Activated T-cell treated with anti-CD3 and anti-CD28 coated beads, Interleukin-2, amount 50 U/mL, for 1 hour (primary cell): ENCODE measurements around the gene MAPT.
"Not testable (repeated sequence)": the region's sequence is repeated elsewhere in the genome, so short reads cannot be mapped to it uniquely, and the experiment has no call there.

Experiments used
- DNase-seq: peaks from one replicate; pipeline ENCODE4 v3.0.0-alpha.2; 2020

MAPT gene

DNA sequence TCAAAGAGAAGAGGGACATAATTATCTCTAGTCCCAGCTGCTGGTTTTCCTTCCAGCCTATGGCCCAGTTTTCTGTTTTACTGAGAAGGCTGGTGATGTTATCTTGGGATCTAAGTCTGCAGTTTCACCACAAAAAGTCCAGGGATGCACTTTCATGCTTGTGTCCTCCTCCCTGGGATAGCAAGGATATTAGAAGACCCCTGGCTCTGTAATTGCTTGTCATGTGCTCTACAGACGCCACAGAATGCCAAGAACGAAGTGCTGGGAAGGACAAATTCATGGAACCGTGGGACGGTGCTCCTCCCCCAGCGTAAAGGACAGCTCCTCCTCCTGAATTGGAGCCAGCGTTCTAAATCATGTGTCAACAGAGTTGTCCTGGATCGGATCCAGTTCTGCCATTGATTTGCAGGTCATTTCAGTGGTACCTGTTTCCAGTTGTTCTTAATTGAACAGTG, 8.6 kb downstream of the MAPT start:
- no peak for DNase-seq

DNA sequence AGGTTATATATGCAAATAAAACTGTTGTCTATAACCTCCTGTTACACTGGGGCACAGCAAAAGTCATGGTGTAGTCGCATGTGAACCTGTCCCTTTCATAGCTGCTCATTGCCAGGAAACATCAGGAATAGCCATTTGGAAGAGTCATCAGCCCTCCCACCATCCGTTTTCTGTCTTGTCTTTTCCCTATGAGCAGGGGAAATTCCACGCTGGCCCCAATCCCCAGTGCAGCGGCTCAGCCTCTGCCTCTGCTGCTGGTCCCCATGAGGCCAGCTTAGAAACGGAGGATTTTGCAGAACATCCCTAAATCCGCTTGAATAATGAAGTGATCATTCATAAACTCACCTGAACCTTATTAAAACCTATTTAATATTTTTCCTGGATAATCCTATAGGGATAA, 10.5 kb downstream of the MAPT start:
- no peak for DNase-seq

DNA sequence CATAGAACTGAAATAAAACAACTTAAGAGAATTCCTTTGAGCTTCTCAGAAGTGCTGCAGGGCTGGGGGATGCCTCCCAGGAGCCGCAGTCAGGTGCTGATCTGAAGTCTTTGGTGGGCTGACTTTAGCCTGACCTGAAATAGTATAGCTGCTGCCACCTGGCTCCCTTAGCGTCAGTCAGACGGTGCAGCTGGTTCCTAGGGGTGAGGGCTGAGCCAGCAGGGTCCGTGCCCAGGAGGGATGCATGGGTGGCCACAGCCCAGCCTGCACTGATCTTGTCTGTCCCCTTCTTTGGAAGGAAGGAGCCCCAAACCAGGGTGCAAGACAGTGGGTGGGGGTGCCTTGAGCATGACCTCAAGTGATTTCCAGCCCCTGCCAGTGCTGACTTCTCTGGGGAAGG, 11.5 kb downstream of the MAPT start:
- no peak for DNase-seq

DNA sequence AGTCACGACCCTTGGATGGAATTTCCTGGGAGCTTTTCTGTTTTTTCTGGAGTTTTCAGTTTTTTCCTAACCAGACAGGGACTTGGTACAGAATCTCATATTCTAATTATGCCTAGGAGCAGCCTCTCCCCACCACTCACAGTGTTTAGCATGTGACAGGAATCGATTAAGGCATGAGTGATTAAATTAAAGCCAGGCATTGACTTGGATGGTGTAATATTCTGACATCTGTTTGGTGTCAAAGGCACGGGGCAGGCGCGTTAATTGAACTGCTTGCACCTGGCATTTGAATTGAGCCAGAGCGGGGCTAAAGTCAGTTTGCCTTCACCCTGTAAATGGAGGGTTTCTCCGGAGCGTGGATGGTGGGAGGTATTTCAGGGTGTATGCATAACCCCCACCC, 11.9 kb downstream of the MAPT start:
- no peak for DNase-seq

DNA sequence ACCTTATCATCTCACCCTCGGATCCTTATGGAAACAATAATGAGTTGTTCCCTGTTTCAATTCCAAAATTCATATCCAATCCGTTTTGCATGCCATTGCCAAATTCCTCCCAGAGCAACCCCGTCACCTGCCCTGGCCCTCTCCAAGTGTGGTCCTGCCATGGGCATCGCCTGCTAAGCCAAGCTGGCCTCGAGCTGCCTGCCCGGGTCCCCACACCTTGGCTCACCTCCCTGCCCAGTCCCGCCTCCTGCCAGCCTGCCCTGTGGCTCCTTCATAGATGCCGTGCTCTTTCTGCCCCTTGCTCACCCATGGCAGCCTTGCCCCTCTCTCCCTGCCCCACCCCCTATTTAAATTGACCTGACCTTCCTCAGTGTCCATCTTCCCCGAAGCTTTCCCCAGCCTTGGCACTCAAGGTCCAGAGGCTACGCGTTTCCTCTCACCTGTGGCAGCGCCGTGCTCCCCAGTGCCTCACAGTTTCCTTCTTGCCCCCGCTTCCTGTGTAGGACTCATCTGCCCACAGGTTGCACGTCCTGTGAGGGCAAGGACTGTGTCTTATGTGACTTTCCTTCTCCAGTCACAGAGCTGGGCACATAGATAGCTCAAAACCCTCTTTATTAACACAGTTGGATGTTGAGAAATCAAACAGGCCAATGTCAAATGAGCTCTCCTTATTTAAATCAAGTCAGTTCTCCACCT, 12.7 kb downstream of the MAPT start:
- DNase-seq: no peak

DNA sequence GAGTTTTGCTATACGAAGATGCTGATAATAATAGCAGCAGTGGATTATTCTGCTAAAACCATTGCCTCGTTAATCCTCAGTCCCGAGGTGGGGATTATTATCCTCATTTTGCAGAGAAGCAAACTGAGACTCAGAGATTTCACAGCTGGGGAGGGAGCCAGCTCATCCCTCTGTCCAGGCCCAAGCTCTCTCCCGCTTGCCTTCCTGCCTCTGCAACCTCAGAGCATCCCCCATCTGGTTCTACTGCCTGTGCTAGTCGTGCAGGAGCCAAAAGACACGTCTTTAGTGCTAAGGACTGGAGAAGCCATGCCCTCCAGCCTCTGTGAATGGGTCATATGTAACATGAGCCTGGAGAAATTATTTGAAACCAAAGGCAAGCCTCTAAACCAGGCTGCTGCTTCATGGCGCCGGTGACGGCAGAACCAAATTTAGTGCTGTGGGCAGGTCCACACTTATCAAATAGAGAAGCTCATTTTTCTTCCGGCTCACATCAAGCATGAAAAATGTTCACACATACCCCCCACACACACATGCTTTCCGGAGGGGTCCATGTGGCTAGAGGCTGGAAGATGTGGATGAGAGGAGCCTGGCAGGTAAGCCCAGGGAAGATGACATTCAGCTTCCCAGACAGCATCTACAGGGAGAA, 13.5 kb downstream of the MAPT start:
- no peak for DNase-seq

DNA sequence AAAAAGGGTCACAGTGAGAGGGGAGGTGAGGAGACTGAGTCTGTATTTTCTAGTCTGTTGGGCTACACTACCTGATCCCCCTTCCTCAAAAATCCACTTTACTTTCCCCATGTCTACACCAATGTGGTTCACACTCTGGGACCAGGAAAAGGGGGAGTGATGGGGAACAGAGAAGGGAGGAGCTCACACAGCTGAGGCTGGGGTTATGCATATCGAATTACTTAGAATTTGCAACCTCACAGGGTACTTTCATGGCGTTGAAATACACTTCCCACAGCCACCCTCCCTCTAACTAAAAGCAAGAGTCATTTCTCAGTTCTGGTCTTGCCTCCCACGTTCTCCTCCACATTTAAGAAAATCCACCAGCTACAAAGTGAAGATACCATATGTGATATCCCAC, 14.1 kb downstream of the MAPT start:
- DNase-seq: no peak

DNA sequence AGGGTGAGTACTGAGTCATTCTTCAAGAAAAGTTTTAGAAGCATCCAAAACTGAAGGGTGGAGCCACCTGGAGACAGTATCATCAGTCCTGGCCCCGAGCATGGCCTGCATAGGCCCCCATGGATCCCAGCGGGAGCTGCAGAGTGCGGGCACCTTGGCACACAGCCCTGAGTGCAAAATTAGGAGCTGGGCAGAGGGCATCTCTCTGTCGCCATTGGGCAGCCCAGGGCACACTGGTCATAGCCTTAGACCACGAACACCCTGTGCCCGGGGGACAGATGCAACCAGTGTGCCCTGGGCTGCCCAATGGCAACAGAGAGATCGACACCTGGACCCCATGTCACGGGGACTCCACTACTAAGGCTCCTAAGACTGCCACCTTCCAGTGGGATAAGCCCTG, 14.6 kb downstream of the MAPT start:
- no peak for DNase-seq

DNA sequence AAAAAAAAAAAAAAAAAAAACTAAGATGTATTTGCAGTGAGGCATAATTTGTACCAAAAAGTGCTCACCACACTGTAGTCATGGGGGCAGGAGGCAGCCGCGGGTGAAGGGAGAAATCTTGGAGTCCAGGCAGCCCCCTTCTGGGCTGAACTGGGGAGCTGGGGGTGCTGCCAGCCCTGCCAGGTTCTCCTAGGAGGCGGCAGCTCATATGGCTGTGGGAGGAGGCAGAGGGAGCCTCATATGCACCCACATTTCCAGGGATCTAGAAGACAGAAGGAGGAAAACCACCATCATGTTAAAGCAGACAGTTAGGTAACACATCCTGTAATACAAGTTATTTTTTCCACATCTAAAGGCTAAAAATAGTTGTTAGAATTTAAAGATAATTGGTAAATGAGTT, 16.3 kb downstream of the MAPT start:
- DNase-seq: no peak

DNA sequence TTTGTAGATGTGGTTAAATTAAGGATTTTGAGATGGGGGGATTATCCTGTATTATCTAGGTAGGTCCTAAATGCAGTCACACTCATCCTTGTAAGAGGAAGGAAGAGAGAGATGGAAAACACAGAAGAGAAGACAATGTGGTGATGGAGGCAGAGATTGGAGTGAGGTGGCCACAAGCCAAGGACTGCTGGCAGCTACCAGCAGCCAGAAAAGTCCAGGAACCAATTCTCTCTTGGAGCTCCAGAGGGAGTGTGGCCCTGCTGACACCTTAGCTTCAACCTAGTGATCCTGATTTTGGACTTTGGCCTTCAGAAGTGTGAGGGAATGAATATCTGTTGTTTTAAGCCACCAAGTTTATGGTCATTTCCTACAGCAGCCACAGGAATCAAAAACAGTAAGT, 18.0 kb downstream of the MAPT start:
- no peak for DNase-seq

DNA sequence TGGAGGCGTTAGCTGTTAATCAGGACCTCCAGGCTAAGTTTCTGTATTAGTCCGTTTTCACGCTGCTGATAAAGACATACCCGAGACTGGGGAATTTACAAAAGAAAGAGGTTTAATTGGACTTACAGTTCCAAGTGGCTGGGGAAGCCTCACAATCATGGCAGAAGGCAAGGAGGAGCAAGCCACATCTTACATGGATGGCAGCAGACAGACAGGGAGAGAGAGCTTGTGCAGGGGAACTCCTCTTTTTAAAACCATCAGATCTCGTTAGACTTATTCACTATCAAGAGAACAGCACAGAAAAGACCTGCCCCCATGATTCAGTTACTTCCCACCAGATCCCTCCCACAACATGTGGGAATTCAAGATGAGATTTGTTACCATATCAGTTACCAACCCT, 18.7 kb downstream of the MAPT start:
- not testable (repeated sequence) for DNase-seq

DNA sequence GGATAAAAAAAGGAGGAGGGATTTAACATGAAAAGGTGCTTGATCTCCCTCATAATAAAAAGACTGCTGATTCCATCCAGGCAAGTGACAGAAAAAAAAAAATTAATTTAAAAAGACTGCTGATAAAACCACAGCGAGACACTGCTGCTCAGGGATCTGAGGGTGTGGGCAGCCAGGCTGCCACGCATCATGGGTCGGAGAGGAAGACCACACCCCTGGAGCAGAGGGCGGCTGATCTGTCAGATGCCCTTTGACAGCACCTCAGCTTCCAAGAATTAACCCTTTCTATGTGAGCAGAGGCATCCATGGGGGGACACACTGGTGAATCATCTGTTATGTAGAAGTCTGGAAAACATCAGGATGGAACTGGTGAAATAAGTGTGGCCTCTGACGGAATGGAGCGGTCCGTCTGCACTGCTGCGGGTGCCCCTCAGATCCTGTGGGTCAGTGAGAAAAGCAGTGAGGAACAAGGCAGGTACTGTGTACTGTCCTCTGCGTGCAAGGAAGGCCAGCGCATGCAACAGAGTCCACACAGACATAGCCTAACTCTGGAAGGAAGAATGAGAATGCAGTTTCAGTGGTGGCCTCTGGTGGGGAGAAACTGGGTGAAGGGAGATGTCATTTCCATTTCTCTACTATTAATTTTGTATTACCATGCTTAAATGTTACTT, 19.8 kb downstream of the MAPT start:
- no peak for DNase-seq

DNA sequence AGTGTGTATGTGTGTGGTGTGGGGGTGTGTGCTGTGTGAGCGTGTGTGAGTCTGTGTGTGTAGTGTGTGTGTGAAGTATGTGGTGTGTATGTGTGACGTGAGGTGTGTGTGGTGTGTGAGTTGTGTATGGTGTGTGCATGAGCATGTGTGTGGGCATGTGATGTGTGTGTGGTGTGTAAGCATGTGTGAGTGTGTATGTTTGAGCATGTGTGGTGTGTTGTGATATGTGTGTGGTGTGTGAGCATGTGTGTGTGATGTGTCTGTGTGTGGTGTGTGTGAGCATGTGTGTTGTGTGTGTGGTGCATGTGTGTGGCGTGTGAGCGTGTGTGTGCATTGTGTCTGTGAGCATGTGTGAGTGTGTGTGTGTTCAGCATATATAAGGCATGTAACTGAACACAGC, 20.9 kb downstream of the MAPT start:
- no peak for DNase-seq

DNA sequence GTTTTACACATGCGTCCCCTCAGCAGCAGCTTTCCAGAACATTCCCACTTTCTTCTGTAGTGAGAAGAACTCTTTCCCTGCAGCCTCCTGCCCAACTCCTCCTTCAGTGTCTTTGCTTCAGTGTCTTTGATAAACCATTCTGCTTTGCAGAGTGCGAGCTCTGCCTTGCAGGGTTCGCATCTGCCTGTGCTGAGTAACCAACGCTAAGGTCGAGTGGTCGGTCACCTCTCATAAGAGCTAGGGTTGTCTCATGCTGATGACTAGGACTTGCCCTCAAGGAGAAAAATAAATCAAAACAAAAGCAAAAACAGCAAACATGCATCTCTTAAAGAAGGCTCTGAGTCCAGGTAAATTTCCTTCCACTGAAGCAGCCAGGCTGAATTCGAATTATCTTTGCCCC, 22.7 kb downstream of the MAPT start:
- DNase-seq: no peak

DNA sequence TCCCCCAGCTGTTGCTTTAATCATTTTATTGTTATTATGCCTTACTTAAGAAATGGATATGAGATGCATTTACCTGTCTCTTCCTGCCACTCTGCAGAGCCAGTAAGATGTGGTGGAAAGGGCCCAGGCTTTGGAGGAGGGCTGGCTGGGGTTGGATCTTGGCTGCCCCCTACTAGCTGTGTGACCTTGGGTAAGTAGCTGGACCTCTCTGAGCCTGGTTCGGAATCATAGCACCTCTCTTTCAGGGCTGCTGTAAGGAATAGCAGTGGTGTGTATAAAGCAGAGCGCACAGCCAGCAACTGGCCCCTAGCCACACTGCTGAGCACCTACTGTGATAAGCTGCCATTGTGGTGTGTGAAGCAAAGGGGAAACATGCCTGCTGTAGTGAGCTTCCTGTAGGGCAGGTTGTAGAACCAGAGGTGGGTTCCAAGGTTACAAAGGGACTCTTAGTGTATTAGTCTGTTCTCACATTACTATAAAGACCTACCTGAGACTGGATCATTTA, 23.9 kb downstream of the MAPT start:
- DNase-seq: no peak

DNA sequence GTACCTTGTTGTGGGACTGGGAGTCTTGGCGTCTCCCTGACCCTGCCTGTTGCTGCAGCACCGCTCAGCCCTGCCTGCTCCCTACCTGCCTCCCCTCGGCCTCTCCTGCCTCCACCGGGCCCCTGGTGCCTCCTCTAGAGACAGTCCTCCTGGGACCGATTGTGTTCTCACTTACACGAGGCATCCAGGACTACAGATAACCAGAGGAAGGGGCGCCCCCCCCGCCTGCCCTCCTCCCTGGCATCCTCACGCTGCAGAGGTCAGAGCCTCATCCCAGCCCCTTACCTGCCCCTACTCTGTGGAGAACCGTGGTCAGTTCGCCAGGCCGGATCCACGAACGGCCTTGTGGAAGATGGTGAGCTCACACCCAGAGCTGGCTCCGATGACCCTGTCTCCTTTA, 24.8 kb downstream of the MAPT start:
- DNase-seq: no peak

DNA sequence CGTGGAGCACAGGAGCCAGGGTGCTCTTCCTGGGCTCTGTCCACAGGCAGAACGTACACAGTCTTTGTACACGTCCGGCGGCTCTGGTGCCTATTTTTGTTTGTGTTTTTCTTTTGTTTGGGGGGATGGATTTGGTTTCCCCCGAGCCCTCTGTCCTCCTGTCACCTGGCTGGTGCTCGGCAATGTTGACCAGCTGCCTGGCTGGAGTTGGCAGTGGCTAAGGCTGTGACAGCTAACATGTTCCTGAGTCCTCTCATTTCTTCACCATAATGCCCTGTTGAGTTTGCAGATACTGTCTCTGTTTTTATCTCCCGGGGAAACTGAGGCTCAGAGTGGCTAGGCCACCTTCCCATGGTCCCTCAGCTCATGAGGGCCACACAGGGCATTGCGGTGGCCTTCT, 25.7 kb downstream of the MAPT start:
- no peak for DNase-seq

DNA sequence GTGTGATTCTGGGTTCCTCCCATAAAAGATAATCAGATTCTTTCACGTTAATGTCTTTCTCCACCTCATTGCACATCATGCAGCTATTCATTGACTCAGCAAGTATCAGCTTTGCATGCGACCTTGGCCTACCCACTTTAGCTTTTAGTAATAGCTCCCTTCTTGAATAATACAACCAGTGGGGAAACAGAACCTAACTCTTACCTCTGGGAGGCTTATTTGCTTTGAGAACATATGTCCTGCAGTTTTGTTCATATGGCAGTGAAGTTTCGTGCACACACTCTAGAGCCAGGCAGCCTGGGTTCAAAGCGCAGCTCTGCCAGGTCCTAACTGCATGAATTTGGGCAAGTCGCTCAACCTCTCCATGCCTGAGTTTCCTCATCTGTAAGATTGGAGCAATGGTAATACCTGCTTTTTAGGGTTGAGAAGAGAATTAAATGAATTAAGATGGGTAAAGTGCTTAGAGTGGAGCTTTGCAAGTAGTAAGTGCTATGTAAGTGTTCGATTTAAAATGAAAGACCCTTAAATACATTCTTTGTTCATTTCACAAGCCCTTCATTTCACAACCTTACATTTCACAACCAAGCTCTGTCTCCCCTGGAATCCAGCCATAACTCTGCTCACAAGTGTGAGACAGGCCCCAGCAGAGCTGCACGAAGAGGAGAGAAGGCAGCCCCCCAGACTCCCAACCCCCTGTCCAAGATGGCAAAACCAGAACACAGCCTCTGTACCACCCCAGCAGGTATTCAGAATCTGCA, 29.3 kb downstream of the MAPT start:
- DNase-seq: no peak

DNA sequence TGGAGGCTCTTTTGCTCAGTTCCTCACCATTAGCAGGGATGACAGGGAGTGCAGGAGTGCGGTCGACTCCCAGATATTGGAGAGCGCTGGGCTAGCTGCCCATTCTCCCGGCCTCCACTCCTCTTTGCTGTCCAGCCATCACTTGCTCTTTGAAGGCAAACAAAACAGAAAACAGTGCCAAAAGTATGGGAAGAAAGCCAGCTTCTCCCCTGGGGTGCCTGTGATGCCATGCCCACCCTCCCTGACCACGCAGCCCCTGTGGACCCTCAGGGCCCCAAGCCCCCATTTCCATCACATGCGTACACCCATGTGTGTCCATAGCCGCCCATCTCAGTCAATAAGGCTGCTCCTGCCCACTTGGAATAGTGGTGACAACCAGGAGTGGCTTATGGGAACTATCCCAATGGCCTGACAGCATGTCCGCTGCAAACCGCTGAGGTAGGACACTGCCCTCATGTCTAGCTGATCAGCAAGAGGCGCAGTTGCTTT, 30.0 kb downstream of the MAPT start:
- DNase-seq: no peak

DNA sequence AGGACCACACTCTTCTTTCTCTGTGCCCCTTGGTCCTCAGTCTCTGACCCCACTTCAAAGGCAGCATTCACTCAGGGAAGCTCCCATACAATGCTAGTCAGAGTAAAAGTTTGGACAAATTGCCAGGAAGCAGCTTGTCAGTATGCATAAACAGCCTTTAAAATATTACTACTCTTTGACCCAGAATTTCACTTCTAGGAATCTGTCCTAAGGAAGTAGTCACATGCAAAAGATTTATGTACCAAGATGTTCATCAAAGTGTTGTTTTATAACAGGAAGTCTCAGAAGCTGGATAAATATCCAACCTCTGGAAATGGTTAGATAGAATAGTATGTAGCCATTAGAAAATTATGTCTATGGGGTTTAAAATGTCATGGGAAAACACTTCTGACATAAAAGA, 31.0 kb downstream of the MAPT start:
- no peak for DNase-seq

DNA sequence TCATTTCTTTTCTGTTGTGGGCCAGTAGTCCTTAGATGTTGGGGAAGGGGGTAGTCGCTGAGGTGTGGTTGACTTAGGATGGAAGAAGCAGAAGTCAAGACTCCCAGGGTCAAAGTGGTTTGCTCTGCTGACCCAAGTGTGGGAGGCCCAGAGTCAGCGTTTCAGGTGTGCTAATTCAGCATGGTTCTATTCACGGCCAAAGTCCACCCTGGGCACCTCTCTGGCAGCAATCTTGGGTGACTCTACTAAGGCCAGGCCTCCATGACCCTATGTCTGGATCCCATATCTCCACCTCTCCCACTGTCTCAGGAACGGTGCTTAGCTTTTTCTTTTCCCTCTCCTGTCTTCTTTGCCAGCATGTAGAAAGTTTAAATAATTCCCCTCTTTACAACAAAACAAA, 32.9 kb downstream of the MAPT start:
- no peak for DNase-seq

DNA sequence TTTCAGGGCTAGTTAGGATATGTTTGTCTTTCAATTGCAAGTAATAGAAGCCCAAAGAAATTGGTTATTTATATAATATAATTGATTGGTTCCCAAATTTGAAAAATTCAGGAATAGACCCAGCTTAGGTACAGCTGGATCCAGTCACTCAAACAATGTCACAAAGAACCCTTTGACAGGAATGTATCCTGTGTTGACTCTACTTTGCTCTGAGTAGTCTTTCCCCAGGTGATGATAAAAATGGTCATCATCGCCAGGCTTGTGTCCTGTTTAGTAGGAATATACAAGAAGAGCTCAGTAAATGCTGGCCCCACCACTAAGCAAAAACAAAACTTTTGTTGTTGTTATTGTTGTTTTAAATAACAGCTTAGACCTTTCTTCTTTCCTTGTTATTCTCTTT, 35.0 kb downstream of the MAPT start:
- DNase-seq: no peak

DNA sequence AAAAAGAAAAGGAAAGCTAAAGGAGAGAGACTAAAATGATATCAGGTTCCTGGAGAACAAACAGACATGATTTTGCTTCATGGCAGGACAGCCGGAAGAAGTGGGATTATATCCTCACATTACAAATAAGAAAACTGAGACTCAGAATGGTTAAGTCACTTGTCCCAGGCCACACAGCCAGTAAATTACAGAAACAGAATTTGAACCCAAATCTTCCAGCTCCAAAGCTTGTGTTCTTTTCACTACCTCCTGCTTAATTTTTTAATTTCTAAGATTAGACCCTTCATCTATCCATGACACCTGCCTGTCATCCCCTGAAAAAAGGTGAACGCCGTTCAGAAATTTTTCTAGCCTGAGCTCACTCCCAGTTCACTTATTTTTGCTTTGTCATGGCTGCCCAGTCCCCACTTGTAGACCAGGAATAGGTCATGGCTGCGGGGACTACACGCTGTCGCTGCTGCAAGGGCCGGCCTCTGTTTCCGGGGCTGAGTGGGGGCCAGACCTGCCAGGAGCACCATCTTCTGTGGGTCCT, 36.1 kb downstream of the MAPT start:
- no peak for DNase-seq
